ENCODE results near the gene SELENOM. TPM values are rescaled to one million over a fixed set of nuclear protein-coding genes. Genes with fewer than 3 reads are reported as not detected.
A peak's percentile ranks its signal among the peaks of the same experiment; 100 is the strongest.
"Not testable (repeated sequence)": the region's sequence is repeated elsewhere in the genome, so short reads cannot be mapped to it uniquely, and the experiment has no call there.

The SELENOM gene
- total RNA-seq, 2 experiments from 2014 or later = 6.4 to 7.8 TPM

DNA sequence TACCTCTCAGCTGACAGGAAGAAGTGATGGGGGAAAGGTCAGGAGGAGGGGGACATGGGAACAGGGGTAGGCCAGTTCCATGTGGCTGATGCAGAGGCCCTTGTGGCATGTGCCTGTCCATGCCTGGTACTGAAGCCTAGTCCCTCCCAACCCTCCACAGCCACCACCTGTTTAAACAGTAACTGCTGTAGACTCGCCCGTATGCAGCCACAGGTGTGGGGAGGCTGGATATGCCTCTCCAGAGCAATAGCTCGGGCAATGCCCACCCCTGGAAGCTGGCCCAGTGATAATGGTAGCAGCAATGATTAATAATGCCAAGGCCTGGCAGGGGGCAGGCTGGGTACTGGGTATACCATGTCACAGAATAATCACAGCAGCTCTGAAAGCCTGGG is 24.0 kb downstream of the SELENOM start:
- Mint-ChIP-seq H3K27ac (peak overlapping the region; percentile 82), H3K4me1 (peaks cover 30% of the 10 kb centered on the region), H3K4me3 (peak overlapping the region; percentile 98), H3K27me3 (no peaks in the 10 kb centered on the region), H3K9me3 (no peaks in the 10 kb centered on the region), H3K36me3 (no peaks in the 10 kb centered on the region)
- DNase-seq = no peak

DNA sequence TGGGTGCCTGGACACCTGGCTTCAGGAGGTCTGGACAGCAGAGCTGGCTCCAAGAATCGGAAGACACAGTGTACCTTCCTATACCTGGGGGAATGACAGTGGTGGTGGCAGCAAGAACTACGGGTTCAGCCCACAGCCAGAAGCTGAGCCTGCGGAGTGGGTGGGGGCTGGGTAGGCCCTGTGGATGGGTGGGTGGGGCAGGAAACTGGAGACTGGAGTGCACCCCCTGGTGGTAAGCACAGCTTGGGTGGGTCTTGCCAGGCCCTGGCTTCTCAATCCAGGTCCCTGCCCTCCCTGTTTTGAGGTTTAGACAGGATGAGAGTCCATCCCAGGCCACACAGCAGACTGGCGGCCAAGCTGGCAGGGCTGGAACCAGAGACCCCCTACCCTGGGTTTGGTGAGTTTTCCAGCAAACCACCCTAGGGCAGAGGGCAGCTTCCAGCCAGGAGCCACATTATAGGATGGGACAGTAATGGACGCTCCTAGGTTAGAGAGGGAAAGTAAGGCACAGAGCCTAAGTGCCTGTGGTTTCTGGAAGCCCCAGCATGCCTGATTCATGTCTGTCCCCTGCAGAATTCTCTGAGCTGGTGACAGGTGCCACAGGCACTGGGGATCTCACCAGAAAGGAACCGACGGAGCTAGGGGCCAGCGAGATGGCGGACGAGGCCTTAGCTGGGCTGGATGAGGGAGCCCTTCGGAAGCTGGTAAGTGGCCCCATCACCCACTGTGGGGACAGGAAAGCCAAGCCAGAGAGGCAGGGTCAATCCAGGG is 24.6 kb downstream of the SELENOM start:
- no peaks in the 10 kb centered on the region for H3K27me3 Mint-ChIP-seq

DNA sequence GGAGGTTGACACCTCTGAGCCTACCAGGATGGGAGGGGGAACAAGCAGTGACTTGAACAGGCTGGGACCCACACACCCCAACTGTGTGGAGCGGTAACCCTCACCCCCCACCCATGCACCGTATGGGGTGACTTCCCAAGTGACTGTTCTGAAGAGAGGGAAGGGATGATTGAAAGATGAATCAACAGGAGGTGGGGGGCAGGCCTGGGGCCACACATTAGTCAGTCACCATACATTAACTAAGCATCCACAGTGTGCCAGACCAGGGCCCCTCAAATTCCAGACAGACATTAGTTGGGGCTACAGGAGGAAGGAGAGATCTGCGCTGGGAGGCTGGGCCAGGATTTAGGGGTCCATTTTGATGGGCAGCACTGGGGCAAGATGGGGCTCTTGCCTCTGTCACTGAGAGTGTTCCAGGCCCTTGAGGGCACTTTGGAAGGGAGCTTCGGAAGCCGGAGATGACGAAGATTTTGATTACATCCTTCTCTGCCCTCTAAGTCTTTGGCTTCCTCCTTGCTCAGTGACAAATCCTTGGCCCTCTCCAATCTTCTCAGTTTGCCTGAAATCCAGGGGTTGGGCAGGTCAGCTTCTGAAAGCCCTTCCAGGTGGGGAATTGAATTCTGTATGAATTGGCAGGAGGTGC is 25.3 kb downstream of the SELENOM start:
- Mint-ChIP-seq H3K4me1 (peaks cover 30% of the 10 kb centered on the region), H3K27me3 (no peaks in the 10 kb centered on the region), H3K9me3 (no peaks in the 10 kb centered on the region), H3K36me3 (no peaks in the 10 kb centered on the region), H3K27ac (peak overlapping the region; percentile 31), H3K4me3 (peak overlapping the region; percentile 82)
- no peak for DNase-seq

More for the DNA sequence above, 24.6 kb downstream of the SELENOM start:
- peak overlapping the region; percentile 98 for H3K4me3 Mint-ChIP-seq
- H3K4me1 Mint-ChIP-seq = peaks cover 30% of the 10 kb centered on the region
- DNase-seq = peak; percentile 70
- no peaks in the 10 kb centered on the region for H3K9me3 Mint-ChIP-seq
- no peaks in the 10 kb centered on the region for H3K36me3 Mint-ChIP-seq
- no peak overlapping the region for H3K27ac Mint-ChIP-seq

DNA sequence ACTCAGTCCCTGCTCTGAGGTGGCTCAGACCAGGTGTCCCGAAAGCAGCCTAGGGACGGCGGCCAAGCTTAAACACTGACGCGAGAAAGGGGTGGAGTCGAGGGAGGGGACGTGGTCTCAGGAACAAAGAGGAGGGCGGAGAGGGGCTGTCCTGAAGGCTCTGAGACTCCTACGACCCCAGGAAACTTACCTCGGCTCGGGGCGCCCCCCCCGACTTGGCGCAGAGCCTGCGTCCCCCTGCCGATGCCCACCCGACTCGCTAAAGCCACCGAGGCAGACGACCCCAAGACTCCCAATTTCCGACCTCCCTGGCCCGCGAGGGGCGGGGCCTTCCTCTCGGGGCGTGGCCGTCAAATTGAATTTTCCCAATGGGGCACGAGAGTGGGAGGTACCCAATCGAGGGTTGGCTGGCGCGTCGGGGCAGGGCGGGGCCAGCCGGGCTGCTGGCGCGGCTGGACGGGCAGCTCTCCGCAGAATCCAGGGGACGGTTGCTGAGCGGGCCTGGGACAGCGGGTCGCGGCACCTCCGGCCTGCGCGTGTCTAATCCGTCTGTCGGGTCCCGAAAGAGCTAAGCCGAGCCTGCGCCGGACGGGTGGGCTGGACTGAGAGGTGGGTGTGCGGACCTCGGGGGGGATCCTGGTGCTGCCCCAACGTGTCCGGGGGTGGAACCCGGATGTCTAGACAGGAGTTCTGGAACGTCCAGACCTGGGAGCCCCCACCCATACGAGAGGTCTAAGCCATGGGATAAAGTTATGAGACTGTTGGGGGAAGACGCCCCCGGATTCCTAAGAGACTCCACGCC is 26.3 kb downstream of the SELENOM start, which contains the start of gene SMTN:
Gene SMTN (plus strand): TSS at position 471 of the 802 bp plus-strand sequence. CDS start 1,941 bp downstream, outside the sequence.
- no peaks in the 10 kb centered on the region for H3K27me3 Mint-ChIP-seq
- H3K36me3 Mint-ChIP-seq = no peaks in the 10 kb centered on the region
- H3K4me1 Mint-ChIP-seq = peaks cover 30% of the 10 kb centered on the region
- H3K27ac Mint-ChIP-seq = peak within 1 kb of the TSS; percentile 70
- DNase-seq = peak; percentile 91
- H3K4me3 Mint-ChIP-seq = peak within 1 kb of the TSS; percentile 82
- H3K9me3 Mint-ChIP-seq = no peaks in the 10 kb centered on the region

DNA sequence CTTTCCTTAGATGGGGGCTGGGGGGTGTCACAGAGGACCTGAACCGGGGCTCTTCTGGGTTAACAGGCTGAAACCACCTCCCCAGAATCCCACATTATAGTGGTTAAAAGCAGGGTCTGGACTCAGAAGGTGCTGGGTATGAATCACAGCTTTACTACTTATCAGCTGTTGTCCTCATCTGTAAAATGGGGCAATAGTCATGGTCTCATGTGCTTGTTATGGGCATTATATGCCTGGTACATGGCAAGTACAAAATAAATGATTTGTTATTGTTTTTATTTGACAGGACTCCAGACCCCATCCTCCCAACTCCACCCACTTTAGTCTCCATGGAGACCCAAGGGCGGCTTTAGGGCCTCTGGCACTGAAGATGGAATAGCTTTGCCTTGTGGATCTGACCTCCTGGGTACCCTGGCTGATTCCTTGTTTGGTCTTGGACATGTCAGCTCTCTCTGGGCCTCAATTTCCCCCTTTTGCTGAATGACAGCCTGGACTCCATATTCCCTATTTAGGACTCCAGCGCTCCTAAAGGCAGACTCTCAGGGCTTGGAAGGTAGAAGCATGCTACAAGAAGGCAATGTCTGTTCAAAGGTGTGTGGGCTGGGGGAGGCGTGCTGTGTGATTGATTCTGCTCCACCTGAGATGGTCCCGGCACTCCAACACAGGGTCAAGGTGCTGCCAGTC is 27.1 kb downstream of the SELENOM start:
- no peaks in the 10 kb centered on the region for H3K27me3 Mint-ChIP-seq
- H3K36me3 Mint-ChIP-seq = no peaks in the 10 kb centered on the region
- H3K9me3 Mint-ChIP-seq = no peaks in the 10 kb centered on the region
- DNase-seq = no peak
- peaks cover 29% of the 10 kb centered on the region for H3K4me1 Mint-ChIP-seq
- H3K4me3 Mint-ChIP-seq = peak overlapping the region; percentile 82
- no peak overlapping the region for H3K27ac Mint-ChIP-seq

DNA sequence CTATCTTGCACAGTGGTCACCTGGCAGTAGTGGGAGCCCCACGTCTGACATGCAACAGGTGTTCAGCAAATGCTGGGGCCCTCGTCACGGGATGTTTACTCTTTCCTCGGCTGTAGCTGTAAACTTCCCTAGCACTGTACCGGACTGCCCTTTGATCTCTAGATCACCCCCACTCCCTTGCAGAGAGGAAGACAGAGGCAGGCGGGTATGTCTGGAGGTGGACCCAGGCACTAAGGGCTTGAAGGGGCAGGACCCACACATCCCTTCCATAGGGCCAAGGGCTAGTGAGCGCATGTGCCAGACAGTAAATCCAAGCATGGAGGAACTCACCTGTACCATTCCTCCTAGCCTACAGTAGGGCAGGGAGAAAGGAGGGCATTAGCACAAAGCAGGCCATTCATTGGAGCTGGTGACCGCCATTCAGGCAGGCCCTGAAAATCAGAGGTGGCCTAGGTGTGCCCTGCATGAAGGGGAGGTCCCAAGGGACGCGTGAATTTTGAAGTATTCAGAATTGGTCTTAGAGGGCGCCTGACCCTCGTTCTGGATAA is 28.2 kb downstream of the SELENOM start:
- no peak for DNase-seq
- H3K27ac Mint-ChIP-seq = no peak overlapping the region
- H3K27me3 Mint-ChIP-seq = no peaks in the 10 kb centered on the region
- H3K4me3 Mint-ChIP-seq = no peak overlapping the region
- no peaks in the 10 kb centered on the region for H3K9me3 Mint-ChIP-seq
- H3K36me3 Mint-ChIP-seq = no peaks in the 10 kb centered on the region
- H3K4me1 Mint-ChIP-seq = peaks cover 26% of the 10 kb centered on the region

DNA sequence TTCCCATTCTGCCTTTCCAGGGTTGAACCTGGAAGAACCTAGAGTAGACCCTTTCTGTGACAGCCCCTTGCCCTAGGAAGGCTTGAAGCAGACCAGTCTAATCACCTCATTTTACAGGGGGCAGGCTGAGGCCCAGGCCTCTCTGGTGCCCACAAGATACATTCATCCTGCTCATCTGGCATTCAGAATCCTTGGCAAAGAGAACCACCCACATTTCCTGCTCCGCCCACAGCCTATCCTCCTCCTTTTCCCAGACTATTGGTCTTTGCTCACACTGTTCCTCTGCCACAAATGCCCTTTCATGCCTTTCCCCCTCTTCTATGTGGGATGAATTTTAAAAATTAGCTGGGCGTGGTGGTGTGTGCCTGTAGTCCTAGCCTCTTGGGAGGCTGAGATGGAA is 29.0 kb downstream of the SELENOM start:
- H3K36me3 Mint-ChIP-seq, H3K27ac Mint-ChIP-seq: not testable (repeated sequence)
- H3K4me1 Mint-ChIP-seq = peaks cover 24% of the 10 kb centered on the region

DNA sequence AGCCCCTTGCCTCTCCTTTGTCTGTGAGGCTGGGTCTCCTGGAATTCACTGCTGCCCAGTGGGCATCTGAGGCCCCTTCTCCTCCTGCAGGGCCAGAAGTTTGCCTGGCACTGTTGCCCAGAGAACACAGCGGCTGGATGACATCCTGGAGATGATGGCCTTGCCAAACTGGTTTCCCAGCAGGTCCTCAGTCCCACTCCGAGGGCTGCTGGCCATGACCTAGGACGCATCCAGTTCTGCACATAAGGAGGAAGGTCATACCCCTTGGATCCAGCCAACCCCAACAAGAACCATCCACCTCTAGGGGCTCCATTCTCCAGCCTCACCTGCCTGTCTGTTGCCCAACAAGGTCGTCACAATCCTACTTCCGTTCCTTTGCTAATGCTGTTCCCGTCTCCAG is 29.7 kb downstream of the SELENOM start:
- DNase-seq = no peak
- Mint-ChIP-seq H3K4me3 (no peak overlapping the region), H3K27me3 (no peaks in the 10 kb centered on the region), H3K36me3 (no peaks in the 10 kb centered on the region), H3K4me1 (peaks cover 17% of the 10 kb centered on the region), H3K9me3 (no peaks in the 10 kb centered on the region), H3K27ac (no peak overlapping the region)

More for the DNA sequence above, 29.0 kb downstream of the SELENOM start:
- H3K9me3 Mint-ChIP-seq, H3K27me3 Mint-ChIP-seq, H3K4me3 Mint-ChIP-seq, DNase-seq: not testable (repeated sequence)

DNA sequence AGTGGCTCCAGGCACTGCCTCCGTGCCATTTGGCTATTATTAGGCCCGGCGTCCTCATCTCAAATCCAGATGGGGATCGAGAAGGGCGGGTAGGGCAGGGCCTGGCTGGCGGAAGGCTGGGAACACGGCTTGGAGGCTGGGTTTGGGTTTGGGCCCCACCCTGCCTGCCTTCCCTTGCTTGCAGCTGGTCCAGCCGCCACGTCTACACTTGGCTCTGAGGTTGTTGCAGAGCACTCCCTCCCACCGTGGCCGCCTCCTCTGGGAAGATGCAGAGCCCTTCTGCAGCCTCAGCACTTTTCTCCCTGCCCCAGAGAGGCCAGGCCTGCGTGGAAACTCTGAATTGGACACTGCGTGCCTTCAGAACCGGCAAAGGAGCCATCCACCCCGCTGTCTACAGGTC is 31.4 kb downstream of the SELENOM start:
- Mint-ChIP-seq H3K36me3 (no peaks in the 10 kb centered on the region), H3K9me3 (no peaks in the 10 kb centered on the region), H3K4me3 (no peak overlapping the region), H3K27me3 (no peaks in the 10 kb centered on the region), H3K4me1 (peaks cover 6% of the 10 kb centered on the region), H3K27ac (no peak overlapping the region)
- DNase-seq = no peak

DNA sequence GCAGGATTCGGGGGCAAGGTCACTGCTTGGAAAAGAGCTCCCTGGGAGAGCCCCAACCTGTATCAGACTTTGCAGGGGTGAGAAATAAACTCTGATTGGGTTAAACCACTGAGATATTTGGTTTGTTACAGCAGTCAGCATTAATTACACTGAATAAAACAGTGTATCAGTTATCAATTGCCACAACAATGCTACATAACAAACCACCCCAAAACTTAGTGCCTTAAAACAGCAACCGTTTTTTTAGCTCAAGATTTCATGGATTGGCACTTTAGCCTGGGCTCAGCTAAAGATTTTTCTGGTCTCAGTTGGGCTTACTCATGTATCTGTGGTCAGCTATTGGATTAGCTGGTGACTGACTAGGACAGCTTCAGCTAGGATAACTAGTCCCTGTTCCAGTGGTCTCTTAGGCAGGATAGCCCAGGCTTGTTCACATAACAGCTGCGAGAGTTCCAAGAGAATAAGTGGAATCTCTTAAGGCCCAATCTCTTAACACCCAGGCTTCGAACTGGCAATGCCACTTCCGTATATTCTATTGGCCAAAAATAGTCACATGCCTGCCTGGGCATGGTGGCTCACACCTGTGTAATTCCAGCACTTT is 33.7 kb downstream of the SELENOM start:
- not testable (repeated sequence) for H3K27ac Mint-ChIP-seq, H3K9me3 Mint-ChIP-seq, H3K4me1 Mint-ChIP-seq, H3K4me3 Mint-ChIP-seq, H3K36me3 Mint-ChIP-seq, H3K27me3 Mint-ChIP-seq, DNase-seq

DNA sequence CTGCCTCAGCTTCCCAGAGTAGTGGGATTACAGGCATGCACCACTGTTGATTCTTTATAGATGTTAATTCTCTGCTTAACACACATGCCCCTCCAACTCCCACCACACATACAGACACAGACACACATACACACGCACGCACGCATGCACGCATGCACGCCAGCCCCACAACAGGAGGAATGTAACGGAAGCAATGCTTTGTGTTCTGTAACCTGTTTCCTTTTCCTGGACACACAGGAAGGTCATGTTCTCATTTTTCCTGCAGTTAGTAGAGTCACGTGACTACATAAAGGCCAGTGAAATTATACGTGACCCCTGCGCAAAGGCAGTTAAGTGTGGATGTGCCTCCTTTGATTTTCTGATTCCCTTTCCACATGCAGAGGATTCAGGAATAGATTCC is 34.2 kb downstream of the SELENOM start:
- not testable (repeated sequence) for H3K36me3 Mint-ChIP-seq, H3K9me3 Mint-ChIP-seq, H3K27me3 Mint-ChIP-seq, H3K27ac Mint-ChIP-seq, H3K4me1 Mint-ChIP-seq, H3K4me3 Mint-ChIP-seq, DNase-seq

DNA sequence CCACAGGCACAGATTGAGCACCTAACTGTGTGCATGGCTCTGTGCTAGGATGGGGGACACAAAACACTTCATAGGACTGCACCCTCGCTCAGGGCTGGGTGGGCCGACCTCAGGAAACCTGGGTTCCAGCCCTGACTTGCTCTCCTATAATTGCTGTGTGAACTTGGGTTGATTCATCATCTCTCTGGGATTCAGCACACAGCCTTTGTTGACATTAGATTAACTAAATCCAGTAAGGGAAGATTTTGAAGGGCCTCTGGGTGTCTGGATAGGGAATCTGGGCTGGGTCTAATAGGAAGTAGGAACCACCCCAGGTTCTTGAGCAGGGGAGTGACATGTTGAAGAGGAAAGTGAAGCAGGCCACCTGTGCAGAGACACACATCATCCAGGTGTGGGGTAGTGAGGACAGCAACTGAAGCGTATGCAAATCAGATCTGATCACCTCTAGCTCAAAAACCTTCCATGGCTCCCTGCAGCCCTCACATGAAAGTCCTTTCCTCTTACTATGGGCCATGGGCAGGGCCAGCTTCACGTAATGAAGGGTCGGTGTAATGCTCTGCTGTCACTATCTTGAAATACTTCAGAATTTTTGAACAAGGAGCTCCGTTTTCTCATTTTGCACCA is 37.6 kb downstream of the SELENOM start:
- H3K4me3 Mint-ChIP-seq, DNase-seq, H3K9me3 Mint-ChIP-seq, H3K27me3 Mint-ChIP-seq, H3K27ac Mint-ChIP-seq, H3K4me1 Mint-ChIP-seq, H3K36me3 Mint-ChIP-seq: not testable (repeated sequence)

DNA sequence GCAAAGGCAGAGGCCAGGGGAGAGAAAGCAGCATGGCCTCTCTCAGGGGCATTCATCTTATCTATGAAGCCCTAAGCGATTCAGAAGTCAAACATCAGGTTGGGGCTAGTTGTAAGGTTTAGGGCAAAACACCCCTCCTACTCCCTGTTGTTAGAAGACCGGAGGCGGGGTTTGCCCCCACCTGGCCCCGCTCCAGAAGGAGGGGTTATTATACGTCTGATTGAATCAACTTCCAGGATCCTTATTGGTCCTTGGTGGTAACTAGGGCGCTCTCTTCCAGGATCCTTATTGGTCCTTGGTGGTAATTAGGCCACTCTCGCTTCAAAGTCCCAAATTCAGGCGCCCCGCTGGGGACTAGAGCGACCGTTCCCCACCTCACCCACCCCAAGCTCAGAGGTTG is 38.4 kb downstream of the SELENOM start:
- no peak overlapping the region for H3K27ac Mint-ChIP-seq
- peaks cover under 1% of the 10 kb centered on the region for H3K36me3 Mint-ChIP-seq
- no peaks in the 10 kb centered on the region for H3K4me1 Mint-ChIP-seq
- H3K9me3 Mint-ChIP-seq = no peaks in the 10 kb centered on the region
- DNase-seq = no peak
- no peak overlapping the region for H3K4me3 Mint-ChIP-seq
- no peaks in the 10 kb centered on the region for H3K27me3 Mint-ChIP-seq

DNA sequence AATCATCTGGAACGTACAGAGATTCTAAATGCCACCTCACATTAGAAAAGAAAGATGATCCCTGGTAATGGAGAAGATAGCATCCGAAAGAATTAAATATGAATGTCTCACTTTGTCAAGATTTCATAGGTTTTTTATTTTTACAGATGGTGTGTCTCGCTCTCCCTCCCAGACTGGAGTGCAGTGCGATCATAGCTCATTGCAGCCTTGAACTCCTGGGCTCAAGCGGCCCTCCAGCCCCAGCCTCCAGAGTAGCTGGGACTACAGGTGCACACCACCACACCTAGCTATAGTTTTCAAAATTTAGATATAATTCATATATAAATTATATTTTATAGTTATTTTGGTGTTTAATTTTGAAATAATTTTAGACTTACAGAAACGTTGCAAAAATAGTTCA is 43.0 kb downstream of the SELENOM start:
- Mint-ChIP-seq H3K36me3 (peaks cover 2% of the 10 kb centered on the region), H3K4me3 (peak overlapping the region; percentile 74), H3K9me3 (no peaks in the 10 kb centered on the region), H3K27ac (no peak overlapping the region), H3K4me1 (no peaks in the 10 kb centered on the region), H3K27me3 (no peaks in the 10 kb centered on the region)
- DNase-seq = no peak

Data from activated naive CD8-positive, alpha-beta T cell treated with anti-CD3 and anti-CD28 coated beads for 36 hours (primary cell).